Activated CD4-positive, alpha-beta T cell treated with anti-CD3 and anti-CD28 coated beads for 36 hours (primary cell): ENCODE results near the gene STEAP2. TPM values are rescaled to one million over a fixed set of nuclear protein-coding genes. Genes with fewer than 3 reads are reported as not detected.
A peak's percentile ranks its signal among the peaks of the same experiment; 100 is the strongest.
"Not testable (repeated sequence)": the region's sequence is repeated elsewhere in the genome, so short reads cannot be mapped to it uniquely, and the experiment has no call there.

ENCODE experiments used
- ATAC-seq: fragments of 200-7000 bp; cut with Tn5 transposase; one replicate; pipeline ENCODE4 v1.10.0; 2021; ENCODE audit warnings: mild to moderate bottlenecking, moderate library complexity
- CTCF ChIA-PET: fragments of 350-600 bp; sonication (Branson Sonifier 250); formaldehyde crosslinking; loops from one replicate; lab custom pipeline; 2021; ENCODE audit warnings: antibody characterized with exemption; lab: Charles Lee
- POLR2A ChIA-PET: fragments of 350-600 bp; sonication (Branson Sonifier 250); formaldehyde crosslinking; loops from one replicate; lab custom pipeline; 2021; ENCODE audit warnings: antibody characterized with exemption, inconsistent platforms; lab: Charles Lee
- DNase-seq: peaks from one replicate; pipeline ENCODE4 v3.0.0-alpha.2; 2020
- H3K27ac Mint-ChIP-seq: one replicate; pipeline ENCODE4 v1.8.0; 2021; ENCODE audit warnings: mixed read lengths
- H3K27me3 Mint-ChIP-seq: one replicate; pipeline ENCODE4 v1.8.0; 2021; ENCODE audit warnings: mixed read lengths
- H3K36me3 Mint-ChIP-seq: one replicate; pipeline ENCODE4 v1.8.0; 2021; ENCODE audit warnings: low read depth, mixed read lengths
- H3K4me1 Mint-ChIP-seq: one replicate; pipeline ENCODE4 v1.8.0; 2021; ENCODE audit warnings: mixed read lengths
- H3K4me3 Mint-ChIP-seq: one replicate; pipeline ENCODE4 v1.8.0; 2021; ENCODE audit warnings: mild to moderate bottlenecking, moderate library complexity, mixed read lengths
- H3K9me3 Mint-ChIP-seq: one replicate; pipeline ENCODE4 v1.8.0; 2021; ENCODE audit warnings: low read depth, mixed read lengths
- intact Hi-C, 2 experiments: fragments of 100-400 bp; cut with DNase I in 1 of 2; cut with micrococcal nuclease in 1 of 2; formaldehyde crosslinking; loops; one replicate each; pipeline versions ENCODE4 v1.14.2 to v1.15.1; 2022 to 2024; cut with DNase I, micrococcal nuclease
- total RNA-seq, 2 experiments: library from RNA; stranded (reverse); gene quantifications; one replicate each; pipeline ENCODE4 v1.2.3, GENCODE V29; 2021

STEAP2 gene
- total RNA-seq, 2 experiments from 2014 or later: not detected

DNA sequence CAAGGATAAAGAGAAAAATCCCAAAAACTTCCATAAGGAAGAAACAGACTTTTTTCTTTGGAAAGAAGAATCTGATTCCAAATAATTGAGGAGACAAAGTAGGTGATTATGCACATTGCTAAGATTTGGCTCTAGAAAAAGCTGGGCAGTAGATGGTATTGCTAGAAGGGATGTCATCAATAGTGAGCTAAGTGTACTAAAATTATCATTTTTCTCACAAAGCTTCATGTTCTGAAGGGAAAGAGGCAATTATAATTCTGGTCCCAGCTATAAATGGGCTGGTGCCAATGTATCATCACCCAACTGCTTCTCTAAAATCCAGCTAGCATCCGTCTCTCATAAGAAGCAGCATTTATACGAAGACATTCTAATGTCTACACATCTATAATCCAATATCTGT is 33.4 kb upstream of the STEAP2 start:
- POLR2A ChIA-PET: no interaction called here
- Mint-ChIP-seq H3K4me3 (no peak overlapping the region), H3K27ac (no peak overlapping the region), H3K36me3 (no peaks in the 10 kb centered on the region), H3K27me3 (peaks cover 10% of the 10 kb centered on the region), H3K9me3 (no peaks in the 10 kb centered on the region), H3K4me1 (peaks cover 20% of the 10 kb centered on the region)
- intact Hi-C loops: loop anchor here in 1 of 2 experiments (10.0 kb wide), 1 partner anchor 437 kb away; no protein-coding TSS in a partner anchor
- CTCF ChIA-PET: interaction anchor here (0.9 to 1.5 kb wide), 3 partner anchors 9 to 250 kb away, joined by 3 read pairs; partner anchors contain the start of gene STEAP2
- DNase-seq: no peak
- no peak for ATAC-seq

DNA sequence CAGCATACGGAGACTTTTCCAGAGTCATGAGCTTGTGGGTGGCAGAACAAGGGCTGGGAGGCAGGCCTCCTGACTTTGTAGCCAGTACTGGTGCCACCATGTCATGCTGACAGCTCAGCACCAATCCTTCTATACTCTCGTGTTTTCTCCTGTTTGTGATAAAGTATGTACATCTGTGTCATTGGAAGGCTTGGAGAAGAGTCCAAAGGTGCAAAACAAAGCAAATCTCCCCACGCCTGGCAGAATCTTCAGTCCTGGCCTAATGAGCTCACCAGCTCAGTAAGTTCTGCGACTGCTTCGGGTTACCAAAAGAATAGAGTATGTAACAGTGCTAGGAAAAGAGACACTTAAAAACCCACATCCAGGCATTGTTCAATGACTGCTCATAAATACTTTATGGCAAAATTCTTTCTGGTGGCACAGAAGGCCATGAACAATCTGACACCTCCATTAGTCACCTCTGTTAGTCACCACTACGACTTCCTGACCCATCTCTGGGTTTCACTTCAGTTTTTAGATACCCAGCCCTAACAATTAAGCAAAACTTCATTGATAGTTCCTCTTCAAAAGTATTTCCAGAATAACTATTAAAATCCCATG is 32.8 kb upstream of the STEAP2 start:
- H3K27ac Mint-ChIP-seq: peak overlapping the region; percentile 84
- intact Hi-C loops: loop anchor here in 1 of 2 experiments (1.0 to 10.0 kb wide), 2 partner anchors 67 to 436 kb away; partner anchors contain the start of gene CFAP69
- H3K9me3 Mint-ChIP-seq: no peaks in the 10 kb centered on the region
- peak; percentile 28 for DNase-seq
- peaks cover 20% of the 10 kb centered on the region for H3K4me1 Mint-ChIP-seq
- ATAC-seq: peak; percentile 98
- H3K36me3 Mint-ChIP-seq: no peaks in the 10 kb centered on the region
- no peak overlapping the region for H3K4me3 Mint-ChIP-seq
- ChIA-PET CTCF (interaction anchor here (0.9 to 1.0 kb wide), 2 partner anchors 33 to 249 kb away, joined by 3 read pairs; partner anchors contain the start of gene STEAP2), POLR2A (no interaction called here)
- H3K27me3 Mint-ChIP-seq: peaks cover 9% of the 10 kb centered on the region

DNA sequence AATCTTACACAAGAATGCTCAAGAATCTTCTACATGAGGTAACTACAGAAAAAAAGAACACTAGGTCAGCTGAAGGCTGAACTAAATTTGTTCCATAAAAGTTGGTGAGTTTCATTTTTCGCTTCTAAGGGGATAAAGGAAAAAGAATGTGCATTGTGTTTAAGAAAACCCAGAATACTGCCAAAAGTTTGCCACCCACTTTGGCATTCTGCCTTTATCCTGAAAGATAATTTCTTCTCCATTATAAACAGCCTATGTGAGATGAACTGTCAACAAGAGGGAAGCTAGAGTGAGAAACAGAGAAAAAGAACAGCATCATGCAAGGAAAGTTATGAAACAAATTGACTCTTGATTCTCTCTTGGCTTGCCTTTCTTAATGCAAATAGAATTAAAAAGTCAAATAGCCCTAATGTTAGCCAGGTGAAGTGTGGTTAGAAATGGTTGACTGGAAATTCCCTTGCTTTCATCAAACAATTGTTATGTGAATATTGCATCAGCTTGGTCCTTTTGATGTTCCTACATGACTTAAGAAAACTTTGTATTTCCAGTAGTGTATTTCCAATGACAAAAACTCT is 31.4 kb upstream of the STEAP2 start:
- H3K36me3 Mint-ChIP-seq: no peaks in the 10 kb centered on the region

DNA sequence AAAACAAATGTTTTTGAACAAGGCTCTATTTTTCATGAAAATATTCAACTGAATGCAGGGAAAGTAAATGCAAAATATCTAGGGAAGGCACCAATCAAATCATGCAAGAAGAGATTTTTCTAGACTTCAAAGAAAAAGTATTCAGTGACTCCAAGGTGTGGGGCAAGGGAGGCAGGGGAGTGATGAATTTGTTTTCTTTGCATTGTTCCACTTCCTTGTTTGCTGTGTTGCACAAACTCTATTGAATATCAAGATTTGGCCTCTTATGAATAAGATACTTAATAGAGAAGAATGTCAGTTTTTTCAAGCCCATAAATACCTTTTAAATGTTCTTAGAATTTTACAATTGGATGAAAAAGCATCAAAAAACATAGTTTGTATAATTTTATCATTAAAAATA is 30.9 kb upstream of the STEAP2 start:
- ChIA-PET CTCF (interaction anchor here (1.7 kb wide), 1 partner anchor 16 kb away, joined by 3 read pairs; no protein-coding TSS in a partner anchor), POLR2A (no interaction called here)
- no peaks in the 10 kb centered on the region for H3K36me3 Mint-ChIP-seq
- H3K4me3 Mint-ChIP-seq: no peak overlapping the region
- H3K4me1 Mint-ChIP-seq: peaks cover 20% of the 10 kb centered on the region
- H3K9me3 Mint-ChIP-seq: no peaks in the 10 kb centered on the region
- no peak for ATAC-seq
- intact Hi-C loops: no loop called here
- peaks cover 8% of the 10 kb centered on the region for H3K27me3 Mint-ChIP-seq
- H3K27ac Mint-ChIP-seq: no peak overlapping the region
- DNase-seq: no peak

More for the DNA sequence above, 31.4 kb upstream of the STEAP2 start:
- Mint-ChIP-seq H3K27ac (no peak overlapping the region), H3K4me1 (peaks cover 20% of the 10 kb centered on the region), H3K9me3 (no peaks in the 10 kb centered on the region), H3K4me3 (no peak overlapping the region), H3K27me3 (peaks cover 8% of the 10 kb centered on the region)
- intact Hi-C loops: no loop called here
- POLR2A ChIA-PET: no interaction called here
- DNase-seq: no peak
- CTCF ChIA-PET: interaction anchor here (1.7 kb wide), 1 partner anchor 17 kb away, joined by 3 read pairs; no protein-coding TSS in a partner anchor
- ATAC-seq: no peak

DNA sequence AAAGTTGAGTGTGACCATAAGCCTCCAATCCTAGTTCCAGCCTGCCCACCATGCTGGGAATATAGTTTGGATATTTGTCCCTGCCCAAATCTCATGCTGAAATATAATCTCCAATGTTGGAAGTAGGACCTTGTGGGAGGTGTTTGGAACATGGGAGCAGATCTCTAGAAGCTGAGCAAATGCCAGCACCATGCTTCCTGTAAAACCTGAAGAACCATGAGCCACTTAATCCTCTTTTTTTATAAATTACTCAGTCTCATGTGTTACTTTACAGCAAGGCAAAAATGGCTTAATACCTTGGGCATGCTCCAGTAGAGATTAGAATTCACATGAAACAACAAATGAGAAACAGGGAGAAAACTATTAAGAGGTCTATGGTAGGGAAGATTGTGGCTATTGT is 30.1 kb upstream of the STEAP2 start:
- intact Hi-C loops: no loop called here
- ATAC-seq (no peak), DNase-seq (no peak)
- ChIA-PET POLR2A (no interaction called here), CTCF (interaction anchor here (1.7 kb wide), 1 partner anchor 15 kb away, joined by 3 read pairs; no protein-coding TSS in a partner anchor)
- no peak overlapping the region for H3K27ac Mint-ChIP-seq
- H3K9me3 Mint-ChIP-seq: no peaks in the 10 kb centered on the region
- peaks cover 20% of the 10 kb centered on the region for H3K4me1 Mint-ChIP-seq
- no peak overlapping the region for H3K4me3 Mint-ChIP-seq
- peaks cover 8% of the 10 kb centered on the region for H3K27me3 Mint-ChIP-seq
- H3K36me3 Mint-ChIP-seq: no peaks in the 10 kb centered on the region

DNA sequence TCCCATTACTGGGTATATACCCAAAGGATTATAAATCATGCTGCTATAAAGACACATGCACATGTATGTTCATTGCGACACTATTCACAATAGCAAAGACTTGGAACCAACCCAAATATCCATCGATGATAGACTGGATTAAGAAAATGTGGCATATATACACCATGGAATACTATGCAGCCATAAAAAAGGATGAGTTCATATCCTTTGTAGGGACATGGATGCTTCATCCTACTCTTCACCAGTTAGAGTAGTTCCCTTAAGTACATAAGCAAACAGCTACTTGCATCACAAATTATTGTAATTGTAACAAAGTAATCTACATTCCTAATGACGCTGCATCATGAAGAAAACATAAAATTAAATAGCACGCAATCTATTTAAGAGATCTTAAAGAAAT is 25.2 kb upstream of the STEAP2 start:
- intact Hi-C loops, H3K27ac Mint-ChIP-seq, POLR2A ChIA-PET, H3K36me3 Mint-ChIP-seq, ATAC-seq, DNase-seq, H3K9me3 Mint-ChIP-seq, H3K27me3 Mint-ChIP-seq, H3K4me1 Mint-ChIP-seq, H3K4me3 Mint-ChIP-seq: not testable (repeated sequence)
- CTCF ChIA-PET: interaction anchor here (0.7 kb wide), 1 partner anchor 32 kb away, joined by 3 read pairs; the partner anchor contains the start of gene STEAP1

DNA sequence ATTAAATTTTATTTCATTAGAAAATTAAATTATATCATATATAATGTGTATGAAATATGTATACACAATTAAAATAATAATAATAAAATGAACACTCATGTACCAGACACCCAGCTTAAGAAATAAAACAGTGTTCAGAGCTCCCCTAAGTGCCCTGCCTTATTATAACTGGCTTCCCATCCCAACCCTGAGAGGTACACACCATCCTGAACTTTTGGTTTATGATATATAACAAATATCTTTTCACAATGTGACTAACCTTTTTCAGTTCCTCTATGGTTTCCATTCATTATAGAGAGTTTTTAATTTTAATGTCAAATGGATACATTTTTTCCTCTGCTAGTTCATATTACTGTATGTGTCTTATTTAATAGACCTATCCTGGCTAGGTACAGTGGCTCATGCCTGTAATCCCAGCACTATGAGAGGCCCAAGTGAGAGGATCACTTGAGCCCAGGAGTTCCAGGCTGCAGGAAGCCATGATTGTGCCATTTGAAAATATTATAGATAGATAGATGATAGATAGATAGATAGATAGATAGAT is 24.0 kb upstream of the STEAP2 start:
- intact Hi-C loops: no loop called here
- DNase-seq (no peak), ATAC-seq (no peak)
- Mint-ChIP-seq H3K27ac (no peak overlapping the region), H3K4me1 (no peaks in the 10 kb centered on the region), H3K4me3 (no peak overlapping the region), H3K36me3 (no peaks in the 10 kb centered on the region), H3K27me3 (peaks cover 3% of the 10 kb centered on the region), H3K9me3 (peaks cover 3% of the 10 kb centered on the region)
- ChIA-PET POLR2A (no interaction called here), CTCF (interaction anchor here (1.2 kb wide), 1 partner anchor 10 kb away, joined by 3 read pairs; no protein-coding TSS in a partner anchor)

DNA sequence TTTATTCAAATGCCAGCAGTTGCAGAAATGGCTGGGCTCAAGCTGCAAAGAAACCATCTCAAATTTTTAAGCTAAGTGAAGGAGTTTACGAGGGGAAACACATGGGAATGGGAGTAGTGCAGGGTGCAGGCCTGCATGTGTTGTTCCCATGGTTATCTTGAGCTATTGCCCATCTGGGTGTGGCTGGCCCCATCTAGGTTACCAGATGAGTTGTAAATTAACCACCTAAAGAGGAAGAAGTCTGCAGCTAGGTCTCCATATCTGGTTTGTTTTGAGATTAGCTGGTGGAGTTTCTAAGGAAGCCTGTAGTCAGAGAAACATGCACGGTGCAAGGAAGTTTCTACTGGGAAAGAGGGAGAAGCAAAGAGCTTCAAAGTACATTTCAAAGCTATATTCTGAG is 23.3 kb upstream of the STEAP2 start:
- ChIA-PET CTCF (no interaction called here), POLR2A (no interaction called here)
- no peak overlapping the region for H3K27ac Mint-ChIP-seq

DNA sequence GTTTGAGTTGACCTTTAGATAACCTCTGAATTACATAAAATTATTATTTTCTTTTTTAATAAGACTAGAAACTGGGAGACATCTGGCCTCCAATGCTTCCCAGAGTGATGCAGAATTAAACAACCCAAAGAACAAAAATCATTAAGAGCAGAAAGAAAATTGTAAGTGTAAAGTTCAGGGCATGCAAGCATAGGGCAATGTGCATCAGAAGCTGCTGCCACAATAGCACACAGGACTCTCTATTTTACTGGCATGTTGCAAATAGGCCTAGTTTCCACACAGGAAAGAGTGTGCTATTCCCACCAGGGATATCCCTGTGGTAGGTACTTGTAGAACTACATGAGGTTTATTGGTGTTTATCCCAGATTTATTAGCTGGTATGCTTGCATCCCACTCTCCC is 20.5 kb upstream of the STEAP2 start:
- POLR2A ChIA-PET: no interaction called here
- Mint-ChIP-seq H3K9me3 (peaks cover 5% of the 10 kb centered on the region), H3K4me1 (no peaks in the 10 kb centered on the region), H3K27me3 (no peaks in the 10 kb centered on the region), H3K36me3 (no peaks in the 10 kb centered on the region), H3K27ac (no peak overlapping the region), H3K4me3 (no peak overlapping the region)
- intact Hi-C loops: no loop called here
- CTCF ChIA-PET: interaction anchor here (0.9 to 1.5 kb wide), 2 partner anchors 19 to 40 kb away, joined by 3 read pairs; no protein-coding TSS in a partner anchor
- ATAC-seq (no peak), DNase-seq (no peak)

More for the DNA sequence above, 23.3 kb upstream of the STEAP2 start:
- intact Hi-C loops: no loop called here
- ATAC-seq (no peak), DNase-seq (no peak)
- H3K36me3 Mint-ChIP-seq: no peaks in the 10 kb centered on the region
- peaks cover 2% of the 10 kb centered on the region for H3K27me3 Mint-ChIP-seq
- peaks cover 5% of the 10 kb centered on the region for H3K9me3 Mint-ChIP-seq
- no peak overlapping the region for H3K4me3 Mint-ChIP-seq
- H3K4me1 Mint-ChIP-seq: no peaks in the 10 kb centered on the region

DNA sequence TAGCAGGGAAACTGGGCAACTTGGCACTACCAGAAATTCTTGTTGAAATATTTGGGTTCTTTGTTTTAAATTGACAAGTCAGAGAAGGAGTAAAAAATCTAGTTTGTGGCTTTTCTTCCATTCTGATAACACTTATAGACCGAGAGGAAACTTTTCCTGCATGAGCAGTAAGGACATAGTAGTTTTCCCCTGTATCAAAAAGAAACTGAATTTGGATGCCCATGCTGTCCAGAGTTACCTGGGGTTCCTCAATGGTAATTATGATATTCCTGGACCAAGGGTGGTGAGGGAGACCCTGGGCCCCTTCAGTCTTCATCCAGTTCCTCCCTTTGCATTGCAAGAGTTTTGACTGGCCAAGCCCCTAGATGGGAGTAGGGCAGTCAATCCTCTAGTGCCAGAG is 19.9 kb upstream of the STEAP2 start:
- CTCF ChIA-PET: interaction anchor here (0.6 to 1.5 kb wide), 2 partner anchors 19 to 79 kb away, joined by 3 read pairs; no protein-coding TSS in a partner anchor
- Mint-ChIP-seq H3K4me1 (no peaks in the 10 kb centered on the region), H3K9me3 (peaks cover 5% of the 10 kb centered on the region), H3K27me3 (no peaks in the 10 kb centered on the region), H3K4me3 (no peak overlapping the region), H3K36me3 (no peaks in the 10 kb centered on the region), H3K27ac (no peak overlapping the region)
- POLR2A ChIA-PET: no interaction called here
- intact Hi-C loops: no loop called here
- DNase-seq (no peak), ATAC-seq (no peak)

DNA sequence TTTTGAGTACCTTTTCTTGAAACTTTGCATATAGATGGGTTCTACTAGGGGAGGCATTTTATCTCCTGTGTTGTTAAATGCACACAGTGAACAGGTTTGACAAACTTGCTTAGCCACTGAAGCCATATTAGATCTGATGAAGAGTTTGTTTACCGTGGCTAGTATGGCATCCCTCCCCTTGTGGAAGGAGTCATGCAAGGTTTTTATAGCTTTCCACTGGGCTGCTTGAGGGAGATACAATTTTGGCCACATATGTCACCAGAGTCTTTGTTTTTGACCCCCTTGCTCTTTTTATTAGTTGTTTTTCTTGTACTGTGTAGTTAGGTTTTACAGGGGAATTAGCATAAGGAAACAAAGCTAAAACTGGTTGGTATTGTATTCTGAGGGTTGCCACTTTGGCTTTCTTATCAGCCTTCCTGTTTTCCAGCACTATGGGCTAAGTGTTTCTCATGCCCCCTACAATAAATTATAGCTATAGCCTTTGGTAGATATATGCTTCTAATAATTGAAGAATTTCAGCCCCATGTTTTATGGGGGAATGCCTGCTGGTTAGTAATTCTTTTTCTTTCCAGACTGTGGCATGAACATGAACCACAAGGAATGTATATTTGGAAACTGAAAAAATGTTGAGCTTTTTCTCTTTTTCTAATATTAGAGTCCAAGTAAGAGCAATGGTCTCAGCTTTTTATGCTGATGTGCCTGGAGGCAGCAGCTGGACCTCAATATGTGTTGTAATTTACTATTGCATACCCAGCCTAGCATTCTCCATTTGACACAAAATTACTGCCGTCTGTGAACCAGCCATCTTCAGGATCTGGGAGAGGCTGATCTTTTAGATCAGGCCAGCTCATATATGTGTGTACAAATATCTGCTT is 18.4 kb upstream of the STEAP2 start:
- H3K36me3 Mint-ChIP-seq: no peaks in the 10 kb centered on the region
- ATAC-seq (no peak), DNase-seq (no peak)
- no peak overlapping the region for H3K4me3 Mint-ChIP-seq
- intact Hi-C loops: no loop called here
- CTCF ChIA-PET: interaction anchor here (1.3 kb wide), 1 partner anchor 14 kb away, joined by 3 read pairs; no protein-coding TSS in a partner anchor
- H3K4me1 Mint-ChIP-seq: no peaks in the 10 kb centered on the region
- peaks cover 5% of the 10 kb centered on the region for H3K9me3 Mint-ChIP-seq
- H3K27me3 Mint-ChIP-seq: no peaks in the 10 kb centered on the region
- H3K27ac Mint-ChIP-seq: no peak overlapping the region
- POLR2A ChIA-PET: no interaction called here
